Measurements from ENCODE around the gene PDZRN4. TPM values are rescaled to one million over a fixed set of nuclear protein-coding genes. Genes with fewer than 3 reads are reported as not detected.

PDZRN4 gene
- total RNA-seq, 1 experiment from 2014 or later: not detected

DNA sequence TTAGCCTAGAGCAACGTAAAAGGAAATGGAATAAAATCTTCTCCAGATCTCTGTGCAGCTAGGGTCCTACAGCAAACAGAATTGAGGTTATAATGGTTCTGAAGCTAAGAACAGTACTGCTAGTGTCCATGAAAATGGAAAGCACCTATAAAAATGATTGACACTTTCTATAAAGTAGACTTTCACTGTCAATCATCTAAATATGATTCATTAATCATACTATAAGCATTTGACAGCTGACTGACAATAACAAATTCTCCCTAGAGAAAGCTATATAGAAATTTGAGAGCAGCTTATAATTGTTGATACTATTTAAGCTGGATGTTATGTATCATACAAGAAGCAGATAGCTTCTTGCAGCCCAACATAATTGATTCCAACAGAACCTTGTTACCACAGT, 80.9 kb downstream of the PDZRN4 start:
- Mint-ChIP-seq H3K4me1 (ENCODE audit: low read depth, unreplicated experiment) (no peaks in the 10 kb centered on the region), H3K27ac (ENCODE audit: unreplicated experiment) (no peak overlapping the region), H3K9me3 (ENCODE audit: unreplicated experiment) (no peaks in the 10 kb centered on the region), H3K4me3 (ENCODE audit: unreplicated experiment) (no peak overlapping the region), H3K36me3 (ENCODE audit: insufficient read depth, unreplicated experiment) (no peaks in the 10 kb centered on the region), H3K27me3 (ENCODE audit: insufficient read depth, unreplicated experiment) (no peaks in the 10 kb centered on the region)
- no TSS peak for BruUV-seq (replicated peaks)
- intact Hi-C loops (cut with micrococcal nuclease; ENCODE audit: unreplicated experiment): no loop called here
- Histone ChIP-seq H3K9me3 (no peaks in the 10 kb centered on the region; the same call in 1 of the 2 replicates), H3K4me3 (ENCODE audit: low read depth, low read length) (no peak overlapping the region), H3K4me1 (no peaks in the 10 kb centered on the region), H3K36me3 (ENCODE audit: control insufficient read depth, insufficient read depth, low read length) (no peaks in the 10 kb centered on the region), H3K27me3 (replicated peaks; ENCODE audit: control insufficient read depth, insufficient read depth, low read length) (no peaks in the 10 kb centered on the region)
- CTCF ChIA-PET: no interaction called here
- DNase-seq: no peak
- POLR2A ChIA-PET: no interaction called here
- TF ChIP-seq, protein P1, sequence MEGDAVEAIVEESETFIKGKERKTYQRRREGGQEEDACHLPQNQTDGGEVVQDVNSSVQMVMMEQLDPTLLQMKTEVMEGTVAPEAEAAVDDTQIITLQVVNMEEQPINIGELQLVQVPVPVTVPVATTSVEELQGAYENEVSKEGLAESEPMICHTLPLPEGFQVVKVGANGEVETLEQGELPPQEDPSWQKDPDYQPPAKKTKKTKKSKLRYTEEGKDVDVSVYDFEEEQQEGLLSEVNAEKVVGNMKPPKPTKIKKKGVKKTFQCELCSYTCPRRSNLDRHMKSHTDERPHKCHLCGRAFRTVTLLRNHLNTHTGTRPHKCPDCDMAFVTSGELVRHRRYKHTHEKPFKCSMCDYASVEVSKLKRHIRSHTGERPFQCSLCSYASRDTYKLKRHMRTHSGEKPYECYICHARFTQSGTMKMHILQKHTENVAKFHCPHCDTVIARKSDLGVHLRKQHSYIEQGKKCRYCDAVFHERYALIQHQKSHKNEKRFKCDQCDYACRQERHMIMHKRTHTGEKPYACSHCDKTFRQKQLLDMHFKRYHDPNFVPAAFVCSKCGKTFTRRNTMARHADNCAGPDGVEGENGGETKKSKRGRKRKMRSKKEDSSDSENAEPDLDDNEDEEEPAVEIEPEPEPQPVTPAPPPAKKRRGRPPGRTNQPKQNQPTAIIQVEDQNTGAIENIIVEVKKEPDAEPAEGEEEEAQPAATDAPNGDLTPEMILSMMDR (IDR thresholded peaks at IDR 0.05; ENCODE audit: insufficient read depth in 1 of 2, low read depth in 1 of 2, low read length in 1 of 2, severe bottlenecking in 1 of 2, unreplicated experiment in 1 of 2): no peak

DNA sequence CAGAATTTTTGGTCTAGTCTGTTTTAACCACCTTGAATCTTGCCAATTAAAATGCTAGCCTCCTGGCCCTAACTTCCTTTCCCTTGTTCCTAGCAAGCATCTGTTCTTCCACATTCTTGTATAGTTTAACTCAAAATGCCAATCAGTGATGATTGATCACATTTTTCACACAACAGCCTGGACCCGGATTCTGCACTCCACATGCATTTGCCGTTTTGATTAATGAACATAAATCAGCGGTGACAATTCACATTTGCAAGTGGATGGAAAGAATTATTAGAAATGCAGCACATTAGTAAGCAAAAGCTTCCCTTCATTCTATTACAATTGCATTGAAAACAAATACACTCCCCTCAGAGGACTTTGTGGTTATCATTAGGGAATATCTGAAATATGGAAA, 83.4 kb downstream of the PDZRN4 start:
- Histone ChIP-seq H3K4me3 (ENCODE audit: low read depth, low read length) (no peak overlapping the region), H3K36me3 (ENCODE audit: control insufficient read depth, insufficient read depth, low read length) (no peaks in the 10 kb centered on the region), H3K4me1 (no peaks in the 10 kb centered on the region), H3K9me3 (no peaks in the 10 kb centered on the region), H3K27me3 (replicated peaks; ENCODE audit: control insufficient read depth, insufficient read depth, low read length) (no peaks in the 10 kb centered on the region)
- Mint-ChIP-seq H3K4me1 (ENCODE audit: low read depth, unreplicated experiment) (no peaks in the 10 kb centered on the region), H3K36me3 (ENCODE audit: insufficient read depth, unreplicated experiment) (no peaks in the 10 kb centered on the region), H3K4me3 (ENCODE audit: unreplicated experiment) (no peak overlapping the region), H3K27me3 (ENCODE audit: insufficient read depth, unreplicated experiment) (no peaks in the 10 kb centered on the region), H3K27ac (ENCODE audit: unreplicated experiment) (no peak overlapping the region), H3K9me3 (ENCODE audit: unreplicated experiment) (no peaks in the 10 kb centered on the region)
- TF ChIP-seq, protein P1 (IDR thresholded peaks at IDR 0.05; ENCODE audit: insufficient read depth in 1 of 2, low read depth in 1 of 2, low read length in 1 of 2, severe bottlenecking in 1 of 2, unreplicated experiment in 1 of 2): no peak
- no peak for DNase-seq
- CTCF ChIA-PET: no interaction called here
- intact Hi-C loops (cut with micrococcal nuclease; ENCODE audit: unreplicated experiment): no loop called here
- BruUV-seq (replicated peaks): no TSS peak
- POLR2A ChIA-PET: no interaction called here

DNA sequence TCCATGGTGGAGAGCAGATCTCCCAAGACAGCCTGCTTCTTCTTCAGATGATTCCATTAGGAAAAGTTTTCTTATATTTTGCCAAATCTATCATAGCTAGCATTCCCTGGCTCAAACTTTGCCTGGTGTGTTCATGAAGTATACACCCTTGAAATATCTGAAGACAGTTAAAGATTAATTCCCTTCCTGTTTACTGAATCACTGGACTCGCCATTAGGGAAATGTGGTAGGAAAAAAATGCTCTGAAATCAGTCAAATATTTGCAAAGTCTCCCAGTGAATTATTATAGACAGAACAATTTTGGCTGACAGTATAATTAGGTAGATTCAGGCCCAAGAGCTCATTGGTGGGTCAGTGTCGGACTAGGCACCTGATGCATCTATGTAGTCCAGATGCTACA, 86.5 kb downstream of the PDZRN4 start:
- ChIA-PET CTCF (no interaction called here), POLR2A (no interaction called here)
- H3K36me3 Mint-ChIP-seq (ENCODE audit: insufficient read depth, unreplicated experiment): no peaks in the 10 kb centered on the region
- H3K36me3 ChIP-seq (ENCODE audit: control insufficient read depth, insufficient read depth, low read length): no peaks in the 10 kb centered on the region
- BruUV-seq (replicated peaks): no TSS peak
- no peaks in the 10 kb centered on the region for H3K4me1 Mint-ChIP-seq (ENCODE audit: low read depth, unreplicated experiment)
- H3K9me3 Mint-ChIP-seq (ENCODE audit: unreplicated experiment): no peaks in the 10 kb centered on the region
- TF ChIP-seq, protein P1 (IDR thresholded peaks at IDR 0.05; ENCODE audit: insufficient read depth in 1 of 2, low read depth in 1 of 2, low read length in 1 of 2, severe bottlenecking in 1 of 2, unreplicated experiment in 1 of 2): no peak
- H3K27me3 Mint-ChIP-seq (ENCODE audit: insufficient read depth, unreplicated experiment): no peaks in the 10 kb centered on the region
- DNase-seq: no peak
- no peak overlapping the region for H3K4me3 ChIP-seq (ENCODE audit: low read depth, low read length)
- no peaks in the 10 kb centered on the region for H3K27me3 ChIP-seq (replicated peaks; ENCODE audit: control insufficient read depth, insufficient read depth, low read length)
- H3K27ac Mint-ChIP-seq (ENCODE audit: unreplicated experiment): no peak overlapping the region
- H3K9me3 ChIP-seq: no peaks in the 10 kb centered on the region
- no peak overlapping the region for H3K4me3 Mint-ChIP-seq (ENCODE audit: unreplicated experiment)
- no peaks in the 10 kb centered on the region for H3K4me1 ChIP-seq
- intact Hi-C loops (cut with micrococcal nuclease; ENCODE audit: unreplicated experiment): loop anchor here (5.0 kb wide), 1 partner anchor 327 kb away; no protein-coding TSS in a partner anchor

Data from Caco-2 (cell line).